Activated naive CD4-positive, alpha-beta T cell treated with anti-CD3 and anti-CD28 coated beads, Interleukin-2, amount 50 U/mL, for 72 hours (primary cell): ENCODE data around the gene CEP170B. TPM values are rescaled to one million over a fixed set of nuclear protein-coding genes. Genes with fewer than 3 reads are reported as not detected.
"Not testable (repeated sequence)": the region's sequence is repeated elsewhere in the genome, so short reads cannot be mapped to it uniquely, and the experiment has no call there.

ENCODE experiments used
- ATAC-seq, 2 donors: fragments of 150-1000 bp; cut with Tn5 transposase; 2 replicates each; pipeline ENCODE4 v1.10.0; 2021; ENCODE audit warnings: mild to moderate bottlenecking in 2 of 2, moderate library complexity in 2 of 2
- DNase-seq, 2 donors: peaks; one replicate each; pipeline ENCODE4 v3.0.0; 2021 to 2022; ENCODE audit warnings: low spot score in 2 of 2
- H3K27ac Mint-ChIP-seq, 2 donors: one replicate each; pipeline ENCODE4 v1.8.0; 2022; ENCODE audit warnings: mild to moderate bottlenecking in 2 of 2, mixed read lengths in 2 of 2
- H3K36me3 Mint-ChIP-seq, 2 donors: one replicate each; pipeline ENCODE4 v1.8.0; 2022; ENCODE audit warnings: mixed read lengths in 2 of 2
- H3K9me3 Mint-ChIP-seq, 2 donors: one replicate each; pipeline ENCODE4 v1.8.0; 2022; ENCODE audit warnings: mixed read lengths in 2 of 2
- total RNA-seq, 2 donors: library from RNA; stranded (reverse); gene quantifications; one replicate each; pipeline ENCODE4 v1.2.3, GENCODE V29; 2022

Gene CEP170B
- total RNA-seq, 2 donors from 2014 or later, result 6.0 to 9.4 TPM

DNA sequence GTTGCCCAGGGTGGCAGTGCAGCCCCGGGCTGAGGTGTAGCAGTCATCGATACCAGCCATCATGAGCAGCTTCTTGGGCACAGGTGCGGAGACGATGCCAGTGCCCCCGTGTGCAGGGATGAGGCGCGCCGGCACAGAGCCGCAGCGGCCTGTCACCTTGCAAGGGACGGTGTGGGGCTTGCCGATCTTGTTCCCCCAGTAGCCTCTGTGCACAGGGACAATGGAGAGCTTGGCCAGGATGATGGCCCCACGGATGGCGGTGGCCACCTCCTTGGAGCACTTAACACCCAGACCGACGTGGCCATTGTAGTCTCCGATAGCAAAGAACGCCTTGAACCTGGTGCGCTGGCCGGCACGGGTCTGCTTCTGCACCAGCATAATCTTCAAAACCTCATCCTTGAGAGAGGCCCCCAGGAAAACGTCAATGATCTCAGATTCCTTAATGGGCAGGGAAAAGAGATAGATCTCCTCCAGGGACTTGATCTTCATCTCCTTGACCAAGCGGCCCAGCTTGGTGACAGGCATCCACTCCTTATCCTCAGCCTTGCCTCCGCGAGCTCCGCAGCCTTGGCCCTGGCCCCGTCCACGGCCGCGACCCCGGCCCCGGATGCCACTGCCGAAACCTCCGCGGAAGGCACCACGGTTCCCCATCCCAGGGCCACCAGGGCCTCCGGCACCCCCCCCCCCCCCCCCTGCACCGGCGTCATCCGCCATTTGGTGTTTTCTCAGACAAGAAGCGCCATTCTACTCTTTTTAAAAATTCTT lies 28.7 kb upstream of the CEP170B start:
- not testable (repeated sequence) for DNase-seq, ATAC-seq, H3K27ac Mint-ChIP-seq, H3K9me3 Mint-ChIP-seq, H3K36me3 Mint-ChIP-seq

DNA sequence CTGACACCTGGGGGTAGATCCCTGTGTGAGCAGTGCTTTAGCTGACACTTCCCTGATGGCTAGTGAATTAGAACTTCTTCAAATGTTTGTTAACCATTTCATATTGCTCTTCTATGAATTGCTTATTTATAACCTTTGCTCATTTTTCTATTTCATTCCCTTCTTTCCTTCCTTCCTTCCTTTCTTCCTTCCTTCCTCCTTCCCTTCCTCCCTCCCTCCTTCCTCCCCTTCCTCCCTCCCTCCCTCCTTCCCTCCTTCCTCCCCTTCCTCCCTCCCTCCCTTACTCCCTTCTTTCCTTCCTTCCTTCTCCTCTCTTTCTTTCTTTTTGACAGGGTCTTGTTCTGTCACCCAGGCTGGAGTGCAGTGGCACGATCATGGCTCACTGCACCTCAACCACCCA lies 23.3 kb upstream of the CEP170B start:
- no peak overlapping the region for H3K27ac Mint-ChIP-seq
- ATAC-seq (no peak), DNase-seq (no peak)
- H3K36me3 Mint-ChIP-seq, result peaks cover 0 to 7% of the 10 kb centered on the region in 2 donors
- H3K9me3 Mint-ChIP-seq, result no peaks in the 10 kb centered on the region

DNA sequence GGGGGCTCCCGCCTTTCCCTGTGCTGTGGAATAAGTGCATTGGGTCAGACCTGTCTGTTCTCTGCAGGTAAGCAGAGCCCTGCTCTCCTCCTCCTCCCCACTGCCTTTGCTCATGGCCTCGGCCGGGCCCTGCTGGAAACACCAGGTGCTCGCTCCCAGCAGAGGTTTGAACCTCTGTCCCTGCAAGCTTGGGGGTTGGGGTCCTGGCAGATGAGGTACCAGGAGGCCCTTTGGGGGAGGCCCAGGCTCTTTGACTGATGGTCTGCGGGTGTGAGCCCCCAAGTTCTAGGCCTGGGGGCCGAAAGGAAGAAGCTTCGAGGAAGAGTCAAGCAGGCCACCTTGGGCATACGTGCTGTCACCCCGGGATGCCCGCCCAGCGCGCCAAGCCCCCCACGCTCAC lies 22.1 kb upstream of the CEP170B start:
- Mint-ChIP-seq H3K9me3 (no peaks in the 10 kb centered on the region), H3K27ac (no peak overlapping the region), H3K36me3 (peaks cover 0 to 7% of the 10 kb centered on the region in 2 donors)
- ATAC-seq (no peak), DNase-seq (no peak)

DNA sequence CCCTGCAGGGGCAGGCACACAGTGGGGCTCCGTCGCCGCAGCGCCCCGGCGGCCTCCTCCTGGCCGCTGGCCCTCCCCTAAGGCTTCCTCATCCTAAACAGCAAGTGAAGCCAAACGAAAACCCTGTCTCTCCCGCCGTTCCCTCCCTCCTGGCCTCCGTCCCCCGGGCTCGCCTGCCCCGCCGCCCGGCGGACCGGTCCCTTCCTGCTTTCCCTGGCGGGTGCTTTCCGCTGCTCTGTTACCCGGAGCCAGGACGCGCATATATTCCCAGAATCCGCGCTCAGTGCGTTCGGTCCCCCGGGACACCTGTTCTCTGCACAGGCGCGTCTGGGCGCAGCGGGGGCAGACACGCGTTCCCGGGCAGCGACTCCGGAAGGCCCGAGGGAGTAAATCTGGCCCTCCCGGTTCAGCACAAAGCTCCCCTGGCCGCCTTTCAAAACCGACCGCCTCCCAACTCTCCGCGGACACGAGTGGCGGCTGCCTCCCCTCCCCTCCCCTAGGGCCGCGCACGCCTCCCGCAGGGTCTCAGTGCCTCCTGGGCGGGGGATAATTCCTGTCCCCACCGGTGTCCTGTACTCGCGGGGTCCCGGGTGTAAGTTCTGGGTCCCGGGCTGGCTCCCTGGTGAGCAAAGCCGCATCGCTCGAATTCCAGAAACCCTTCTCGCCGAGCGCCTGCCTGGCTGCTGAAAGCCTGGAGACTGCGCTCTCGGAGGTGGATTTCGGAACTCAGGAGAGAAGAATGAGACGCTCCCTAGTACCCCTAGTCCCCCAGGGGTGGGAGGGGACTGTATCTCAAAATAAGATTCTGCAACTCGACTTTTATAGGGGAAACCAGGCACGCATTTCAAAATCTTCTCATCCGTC lies 21.4 kb upstream of the CEP170B start:
- Mint-ChIP-seq H3K36me3 (peaks cover 0 to 7% of the 10 kb centered on the region in 2 donors), H3K9me3 (no peaks in the 10 kb centered on the region), H3K27ac (no peak overlapping the region)
- ATAC-seq, result no peak
- no peak for DNase-seq

DNA sequence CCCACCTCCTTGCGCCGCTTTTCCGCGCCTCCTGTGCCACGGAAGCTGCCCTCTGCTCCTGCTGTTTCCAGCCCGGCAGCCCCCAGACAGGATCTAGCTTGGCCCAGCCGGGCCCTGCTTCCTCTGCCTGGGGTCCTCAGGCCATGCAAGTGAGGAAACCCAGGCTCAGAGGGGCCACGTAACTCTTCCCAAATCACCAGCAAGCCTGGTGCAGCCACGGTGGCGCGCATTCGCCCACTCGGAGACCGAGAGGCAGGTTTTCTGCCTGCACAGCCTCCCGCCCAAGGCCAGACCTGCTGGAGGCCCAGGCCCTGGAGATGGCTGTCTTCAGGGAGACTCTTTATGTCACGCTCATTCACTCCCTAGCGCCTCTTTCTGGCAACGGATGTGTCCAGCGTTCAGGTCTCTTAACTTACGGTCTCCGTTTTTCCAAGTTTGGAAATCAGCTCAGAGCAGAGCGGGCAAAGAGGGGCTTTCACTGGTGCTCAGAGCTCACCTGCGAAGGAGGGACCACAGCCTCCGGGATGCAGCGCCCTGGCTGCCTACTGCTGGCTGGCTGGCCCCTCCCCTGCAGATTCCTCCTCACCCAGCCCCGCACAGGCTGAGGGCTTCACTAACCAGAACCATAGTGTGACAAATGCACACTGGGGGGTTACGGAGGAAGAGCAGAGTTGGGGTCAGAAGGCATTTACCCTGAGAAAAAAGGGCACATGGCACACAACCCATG lies 20.6 kb upstream of the CEP170B start:
- Mint-ChIP-seq H3K9me3 (no peaks in the 10 kb centered on the region), H3K36me3 (peaks cover 0 to 7% of the 10 kb centered on the region in 2 donors), H3K27ac (no peak overlapping the region)
- ATAC-seq (no peak), DNase-seq (no peak)

DNA sequence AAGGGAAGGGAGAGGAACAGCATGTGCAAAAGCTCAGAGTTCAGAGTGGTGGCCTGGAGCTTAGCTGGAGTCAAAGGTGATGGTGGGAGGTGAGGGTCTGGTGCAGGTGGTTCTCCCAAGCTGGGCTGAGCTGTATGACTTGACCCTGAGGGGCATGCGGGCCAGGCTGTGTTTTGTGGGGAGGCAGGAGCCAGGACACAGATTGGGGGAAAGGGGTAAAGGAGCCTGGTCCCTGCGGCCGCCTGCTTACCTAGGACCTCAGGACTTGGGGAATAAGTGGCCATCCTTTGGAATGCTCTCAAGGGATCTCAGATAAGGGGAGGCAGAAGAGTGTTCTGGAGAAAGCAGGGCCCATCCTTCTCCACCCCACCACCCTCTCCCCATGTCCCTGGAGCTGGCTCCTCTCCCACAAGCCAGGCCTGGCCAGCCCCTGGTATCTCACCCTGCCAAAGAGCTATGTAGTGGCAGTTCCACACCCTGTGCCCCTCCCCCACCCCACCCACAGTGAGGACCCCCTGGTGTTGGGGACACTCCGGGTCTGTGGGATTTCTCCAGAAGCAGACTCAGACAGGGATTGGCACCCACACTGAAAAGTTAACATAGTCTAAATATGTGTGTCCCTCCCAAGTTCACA lies 19.9 kb upstream of the CEP170B start:
- H3K9me3 Mint-ChIP-seq, result no peaks in the 10 kb centered on the region
- no peak for ATAC-seq
- no peak for DNase-seq

DNA sequence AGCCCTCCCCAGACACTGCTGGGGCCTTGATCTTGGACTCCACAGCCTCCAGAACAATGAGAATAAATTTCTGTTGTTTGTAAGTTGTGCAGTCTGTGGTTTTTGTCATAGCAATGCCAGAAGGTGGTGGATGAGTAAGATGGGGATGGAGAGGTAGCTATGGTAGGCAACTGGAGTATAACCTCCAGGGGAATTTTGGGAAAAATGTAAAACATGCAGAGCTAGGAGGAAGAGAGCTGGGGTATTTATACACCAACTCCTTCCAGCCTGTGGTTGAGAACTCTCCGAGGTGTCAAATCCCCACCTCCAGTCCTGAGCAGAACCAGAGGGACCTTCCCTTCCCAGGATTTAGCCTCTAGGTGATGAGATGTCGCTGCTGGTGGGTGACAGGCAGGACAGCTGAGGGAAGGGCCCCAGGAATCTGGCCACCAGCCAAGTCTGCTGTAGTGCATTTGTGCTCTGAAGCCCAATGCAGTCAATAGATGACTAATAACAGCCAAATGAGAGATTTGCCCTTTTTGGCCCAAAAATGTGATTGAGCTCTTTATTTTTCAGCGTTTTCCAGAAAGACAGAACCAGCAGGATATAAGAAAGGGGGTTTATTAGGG lies 19.1 kb upstream of the CEP170B start:
- no peak overlapping the region for H3K27ac Mint-ChIP-seq
- H3K9me3 Mint-ChIP-seq, result no peaks in the 10 kb centered on the region
- no peak for DNase-seq
- peaks cover 0 to 7% of the 10 kb centered on the region in 2 donors for H3K36me3 Mint-ChIP-seq
- no peak for ATAC-seq

More for the DNA sequence above, 19.9 kb upstream of the CEP170B start:
- peaks cover 0 to 7% of the 10 kb centered on the region in 2 donors for H3K36me3 Mint-ChIP-seq
- no peak overlapping the region for H3K27ac Mint-ChIP-seq

DNA sequence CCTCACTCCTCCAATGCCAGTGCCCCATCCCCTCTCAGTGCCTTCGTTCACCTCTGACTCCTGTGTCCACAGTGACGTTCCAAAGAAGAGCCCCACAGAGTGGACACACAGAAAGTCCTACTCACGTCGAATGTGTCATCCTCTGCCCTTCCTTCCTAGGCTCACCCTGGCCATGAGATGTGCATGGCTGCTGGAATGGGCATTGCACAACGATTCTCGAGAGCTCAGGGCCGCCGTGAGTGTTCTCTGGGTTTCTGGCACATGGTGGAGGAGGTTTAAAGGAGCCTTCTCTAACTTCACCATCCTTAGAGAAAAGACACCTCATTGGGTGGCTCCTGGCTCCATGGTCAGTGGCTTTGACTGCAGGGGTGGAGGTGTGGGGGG lies 12.8 kb upstream of the CEP170B start:
- Mint-ChIP-seq H3K36me3 (no peaks in the 10 kb centered on the region), H3K27ac (no peak overlapping the region), H3K9me3 (no peaks in the 10 kb centered on the region)
- DNase-seq (no peak), ATAC-seq (no peak)

DNA sequence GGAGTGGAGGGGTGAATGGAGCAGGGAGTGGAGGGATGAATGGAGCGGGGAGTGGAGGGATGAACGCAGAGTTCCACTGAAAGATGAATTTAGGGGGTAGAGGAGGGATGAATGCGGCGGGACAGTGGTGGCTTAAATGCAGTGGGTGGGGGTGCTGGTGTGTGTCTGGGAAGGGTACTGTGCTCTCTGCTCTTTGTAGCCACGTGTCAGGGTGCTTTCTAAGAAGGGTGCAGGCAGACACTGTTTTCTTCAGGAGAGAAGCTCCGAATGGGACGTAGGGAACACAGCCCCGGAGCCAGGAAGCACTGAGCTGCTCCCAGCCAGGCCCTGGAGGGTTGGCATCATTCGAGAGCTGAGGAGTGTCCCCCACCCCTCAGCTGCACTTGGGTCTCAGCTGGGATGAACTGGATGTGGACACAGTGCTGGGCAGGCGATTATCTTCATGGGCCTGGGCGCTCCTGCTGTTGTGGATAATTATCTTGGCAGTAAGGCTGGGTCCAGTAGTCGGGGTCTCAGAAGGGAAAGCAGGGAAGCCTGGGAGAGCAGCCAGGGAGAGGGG lies 9.5 kb upstream of the CEP170B start:
- no peak overlapping the region for H3K27ac Mint-ChIP-seq
- ATAC-seq (no peak), DNase-seq (no peak)
- no peaks in the 10 kb centered on the region for H3K36me3 Mint-ChIP-seq
- no peaks in the 10 kb centered on the region for H3K9me3 Mint-ChIP-seq

DNA sequence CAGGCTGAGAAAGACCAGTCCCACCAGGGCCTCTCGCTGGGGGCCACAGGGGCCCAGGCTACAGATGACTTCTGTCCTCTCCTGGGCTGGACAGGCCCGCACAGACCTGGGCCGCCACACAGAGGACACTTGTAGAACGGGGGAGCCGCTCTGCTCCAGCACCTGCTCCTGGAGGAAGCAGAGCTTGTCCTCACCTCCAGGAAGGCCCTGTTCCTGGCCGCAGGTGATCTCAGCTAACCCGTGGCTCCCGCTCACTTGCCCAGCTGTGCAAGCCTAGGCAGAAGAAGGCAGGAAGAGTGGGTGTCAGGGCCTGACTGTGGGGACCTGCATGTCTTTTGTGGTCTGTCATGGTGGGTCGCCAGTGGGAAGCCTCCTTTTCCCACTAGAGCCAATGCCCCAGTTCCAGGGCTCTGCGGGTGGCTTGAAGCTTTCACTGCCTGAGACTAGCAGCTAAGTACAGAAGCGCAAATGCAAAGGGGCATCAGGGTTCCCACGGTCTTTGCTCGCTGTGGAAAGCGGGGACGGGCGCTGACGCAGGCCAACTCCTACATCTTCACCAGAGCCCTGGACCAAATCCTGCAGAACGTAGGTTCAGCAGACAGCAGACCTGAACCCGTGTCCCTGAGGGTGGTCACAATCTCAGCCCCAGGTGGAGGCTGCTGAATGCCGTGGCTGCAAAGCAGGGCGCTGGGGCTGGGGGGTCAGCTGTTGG lies 8.8 kb upstream of the CEP170B start:
- Mint-ChIP-seq H3K27ac (no peak overlapping the region), H3K9me3 (no peaks in the 10 kb centered on the region), H3K36me3 (no peaks in the 10 kb centered on the region)
- DNase-seq (no peak), ATAC-seq (no peak)

DNA sequence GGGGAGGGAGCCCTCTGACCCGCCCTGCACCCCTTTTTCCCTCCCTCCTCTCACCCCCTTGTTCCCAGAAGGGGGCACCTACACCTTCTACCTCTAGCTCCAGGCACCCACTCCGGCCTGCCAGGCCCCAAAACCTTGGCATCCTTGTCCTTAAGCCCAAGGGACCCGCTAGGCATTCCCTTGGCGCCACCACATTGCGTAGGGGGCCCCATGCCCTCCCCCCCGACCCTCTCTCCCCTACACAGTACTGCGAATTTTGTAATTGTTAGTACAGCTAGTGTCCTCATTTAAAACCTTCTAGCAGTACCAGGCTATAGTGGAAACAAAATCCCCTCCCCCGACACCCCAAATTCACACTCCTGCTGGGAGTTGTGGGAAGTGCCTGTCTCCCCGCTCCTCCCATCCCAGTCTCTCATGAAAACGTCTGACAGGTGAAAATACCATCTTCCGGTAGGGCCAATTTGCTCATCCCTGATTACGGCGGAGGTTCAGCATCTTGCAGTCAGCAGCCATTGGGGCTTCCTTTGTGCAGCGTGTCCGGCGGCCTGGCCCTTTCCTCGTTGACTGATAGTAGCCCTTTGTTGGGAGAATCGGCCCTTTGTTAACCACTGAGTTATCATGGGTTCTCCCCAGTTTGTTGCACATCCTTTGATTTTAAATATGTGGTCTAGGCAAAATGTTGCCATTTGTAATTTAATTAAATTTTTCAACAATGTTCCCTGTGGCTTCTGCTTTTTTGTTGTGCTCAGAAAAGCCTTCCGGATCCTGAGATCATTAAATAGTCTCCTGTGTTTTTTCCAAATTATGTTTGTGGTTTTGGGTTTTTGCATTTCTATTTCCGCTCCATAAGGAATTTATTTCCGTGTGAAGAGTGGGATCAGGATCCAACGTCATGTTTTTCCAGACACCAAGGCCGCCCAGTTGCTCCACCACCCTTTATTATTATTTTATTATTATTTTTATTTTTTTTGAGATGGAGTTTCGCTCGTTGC lies 7.9 kb upstream of the CEP170B start:
- DNase-seq (no peak), ATAC-seq (no peak)
- H3K36me3 Mint-ChIP-seq, result no peaks in the 10 kb centered on the region

DNA sequence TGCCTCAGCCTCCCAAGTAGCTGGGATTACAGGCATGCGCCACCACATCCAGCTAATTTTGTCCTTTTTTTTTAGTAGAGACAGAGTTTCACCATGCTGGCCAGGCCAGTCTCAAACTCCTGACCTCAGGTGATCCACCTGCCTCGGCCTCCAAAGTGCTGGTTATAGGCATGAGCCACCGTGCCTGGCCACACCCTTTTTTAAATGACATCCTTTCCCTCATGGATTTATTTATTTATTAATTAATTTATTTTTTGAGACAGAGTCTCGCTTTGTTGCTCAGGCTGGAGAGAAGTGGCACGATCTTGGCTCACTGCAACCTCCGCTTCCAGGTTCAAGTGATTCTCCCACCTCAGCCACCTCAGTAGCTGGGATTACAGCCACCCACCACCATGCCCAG lies 7.1 kb upstream of the CEP170B start:
- H3K36me3 Mint-ChIP-seq, H3K9me3 Mint-ChIP-seq, H3K27ac Mint-ChIP-seq, ATAC-seq: not testable (repeated sequence)
- DNase-seq, result peak in 1 of 2 donors; percentile 31

More for the DNA sequence above, 7.9 kb upstream of the CEP170B start:
- Mint-ChIP-seq H3K9me3 (no peaks in the 10 kb centered on the region), H3K27ac (no peak overlapping the region)

DNA sequence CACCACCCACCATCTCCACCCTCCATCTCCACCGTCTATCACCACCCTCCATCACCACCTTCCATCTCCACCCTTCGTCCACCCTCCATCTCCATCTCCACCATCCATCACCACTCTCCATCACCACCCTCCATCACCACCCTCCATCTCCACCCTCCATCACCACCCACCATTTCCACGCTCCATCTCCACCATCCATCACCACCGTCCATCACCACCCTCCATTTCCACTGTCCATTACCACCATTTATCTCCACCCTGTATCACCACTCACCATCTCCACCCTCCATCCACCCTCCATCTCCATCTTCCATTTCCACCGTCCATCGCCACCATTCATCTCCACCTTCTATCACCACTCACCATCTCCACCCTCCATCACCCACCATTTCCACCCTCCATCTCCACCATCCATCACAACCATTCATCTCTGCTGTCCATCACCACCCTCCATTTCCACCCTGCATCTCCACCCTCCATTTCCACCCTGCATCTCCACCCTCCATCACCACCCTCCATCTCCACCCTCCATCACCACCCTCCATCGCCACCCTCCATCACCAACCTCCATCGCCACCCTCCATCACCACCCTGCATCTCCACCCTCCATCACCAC lies 6.1 kb upstream of the CEP170B start:
- no peaks in the 10 kb centered on the region for H3K36me3 Mint-ChIP-seq
- no peak overlapping the region for H3K27ac Mint-ChIP-seq
- DNase-seq (peak in 1 of 2 donors; percentile 38), ATAC-seq (no peak)
- H3K9me3 Mint-ChIP-seq, result no peaks in the 10 kb centered on the region

DNA sequence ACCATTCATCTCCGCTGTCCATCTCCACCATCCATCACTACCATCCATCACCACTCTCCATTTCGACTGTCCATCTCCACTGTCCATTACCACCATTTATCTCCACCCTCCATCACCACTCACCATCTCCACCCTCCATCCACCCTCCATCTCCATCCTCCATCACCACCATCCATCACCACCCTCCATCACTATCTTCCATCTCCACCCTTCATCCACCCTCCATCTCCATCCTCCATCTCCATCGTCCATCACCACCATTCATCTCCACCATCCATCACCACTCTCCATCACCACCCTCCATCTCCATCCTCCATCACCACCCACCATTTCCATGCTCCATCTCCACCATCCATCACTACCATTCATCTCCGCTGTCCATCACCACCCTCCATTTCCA lies 5.2 kb upstream of the CEP170B start:
- H3K9me3 Mint-ChIP-seq, result no peaks in the 10 kb centered on the region
- H3K36me3 Mint-ChIP-seq, result no peaks in the 10 kb centered on the region
- DNase-seq, result no peak
- H3K27ac Mint-ChIP-seq, result no peak overlapping the region
- ATAC-seq, result no peak
